ENCODE results near the gene LUZP1. TPM values are rescaled to one million over a fixed set of nuclear protein-coding genes. Genes with fewer than 3 reads are reported as not detected.

LUZP1 gene
- total RNA-seq, 2 donors from 2014 or later: 4.6 to 8.0 TPM

DNA sequence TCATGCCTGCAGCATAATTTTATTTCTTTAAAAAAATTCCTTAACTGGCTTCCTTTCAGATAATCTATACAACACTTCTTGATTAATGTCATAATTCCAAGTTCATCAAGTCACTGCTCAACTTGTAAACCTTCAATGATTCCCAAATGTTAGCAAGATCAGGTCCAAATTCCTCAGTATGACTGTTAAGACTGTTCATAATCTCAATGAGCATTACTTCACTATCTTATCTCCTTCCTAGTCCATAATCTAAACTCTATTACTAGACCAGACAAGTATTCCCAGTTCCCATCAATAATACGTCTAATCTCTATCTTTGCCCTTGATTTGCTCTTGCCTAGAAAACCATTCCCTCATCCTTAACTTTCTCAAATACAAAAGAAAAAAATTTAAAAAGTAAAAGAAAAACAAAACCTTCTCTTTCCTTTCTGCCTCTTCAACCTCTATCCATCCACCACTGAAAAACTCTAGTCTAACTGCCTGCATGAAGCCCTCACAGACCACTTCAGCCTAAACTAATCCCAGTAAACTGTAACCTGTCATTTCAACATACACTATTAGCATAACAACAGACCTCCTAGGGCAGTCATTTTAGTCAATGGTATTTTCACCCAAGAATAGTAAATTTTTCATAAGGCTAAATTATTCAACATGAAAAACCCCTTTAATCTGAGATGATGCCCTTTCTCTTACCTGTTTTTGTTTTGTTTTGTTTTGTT lies 15.5 kb downstream of the LUZP1 start:
- Histone ChIP-seq H3K27me3 (no peaks in the 10 kb centered on the region), H3K27ac (no peak overlapping the region), H3K9me3 (no peaks in the 10 kb centered on the region), H3K36me3 (replicated peaks in 1 of 2; ENCODE audit: insufficient read depth in 1 of 2, low read depth in 2 of 2) (no peaks in the 10 kb centered on the region), H3K4me1 (peaks cover 6% of the 10 kb centered on the region), H3K4me3 (no peak overlapping the region)
- DNase-seq (no peak), ATAC-seq (no peak)
- TF ChIP-seq POLR2A (IDR thresholded peaks at IDR 0.05): no peak
- TF ChIP-seq, protein P1, sequence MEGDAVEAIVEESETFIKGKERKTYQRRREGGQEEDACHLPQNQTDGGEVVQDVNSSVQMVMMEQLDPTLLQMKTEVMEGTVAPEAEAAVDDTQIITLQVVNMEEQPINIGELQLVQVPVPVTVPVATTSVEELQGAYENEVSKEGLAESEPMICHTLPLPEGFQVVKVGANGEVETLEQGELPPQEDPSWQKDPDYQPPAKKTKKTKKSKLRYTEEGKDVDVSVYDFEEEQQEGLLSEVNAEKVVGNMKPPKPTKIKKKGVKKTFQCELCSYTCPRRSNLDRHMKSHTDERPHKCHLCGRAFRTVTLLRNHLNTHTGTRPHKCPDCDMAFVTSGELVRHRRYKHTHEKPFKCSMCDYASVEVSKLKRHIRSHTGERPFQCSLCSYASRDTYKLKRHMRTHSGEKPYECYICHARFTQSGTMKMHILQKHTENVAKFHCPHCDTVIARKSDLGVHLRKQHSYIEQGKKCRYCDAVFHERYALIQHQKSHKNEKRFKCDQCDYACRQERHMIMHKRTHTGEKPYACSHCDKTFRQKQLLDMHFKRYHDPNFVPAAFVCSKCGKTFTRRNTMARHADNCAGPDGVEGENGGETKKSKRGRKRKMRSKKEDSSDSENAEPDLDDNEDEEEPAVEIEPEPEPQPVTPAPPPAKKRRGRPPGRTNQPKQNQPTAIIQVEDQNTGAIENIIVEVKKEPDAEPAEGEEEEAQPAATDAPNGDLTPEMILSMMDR (IDR thresholded peaks at IDR 0.05): no peak
- WGBS, 2 donors: 18 to 32% methylated on average over 1 of the region's 1 CpG
- intact Hi-C loops (cut with DNase I): no loop called here

DNA sequence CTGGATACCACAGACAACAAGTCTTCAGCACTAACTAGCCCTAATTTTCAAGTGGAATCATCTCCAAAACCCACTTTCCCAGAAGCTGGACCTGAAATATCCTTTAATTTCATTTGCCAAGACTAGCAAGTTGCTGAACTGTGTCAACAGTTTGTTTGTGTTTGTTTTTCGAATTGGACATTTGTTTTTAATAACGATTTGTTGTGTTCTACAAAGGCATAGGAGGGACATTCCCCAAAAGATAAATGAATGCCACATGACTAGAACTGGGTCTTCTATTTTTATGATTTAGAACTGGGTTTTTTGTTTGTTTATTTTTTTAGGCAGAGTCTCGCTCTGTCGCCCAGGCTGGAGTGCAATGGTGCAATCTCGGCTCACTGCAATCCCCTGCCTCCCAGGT lies 17.9 kb downstream of the LUZP1 start:
- H3K27ac ChIP-seq: no peak overlapping the region
- no peaks in the 10 kb centered on the region for H3K9me3 ChIP-seq
- DNase-seq (no peak), ATAC-seq (no peak)
- peaks cover 6% of the 10 kb centered on the region for H3K4me1 ChIP-seq
- TF ChIP-seq, protein P1 (IDR thresholded peaks at IDR 0.05): no peak
- no peak for TF ChIP-seq POLR2A (IDR thresholded peaks at IDR 0.05)
- H3K4me3 ChIP-seq: no peak overlapping the region
- 81 to 83% methylated on average over 5 of the region's 5 CpGs for WGBS, 2 donors
- H3K27me3 ChIP-seq: no peaks in the 10 kb centered on the region
- no peaks in the 10 kb centered on the region for H3K36me3 ChIP-seq (replicated peaks in 1 of 2; ENCODE audit: insufficient read depth in 1 of 2, low read depth in 2 of 2)
- intact Hi-C loops (cut with DNase I): no loop called here

GRCh38 chr1:23150125-23150524 lies 18.5 kb downstream of the LUZP1 start:
- intact Hi-C loops (cut with DNase I): no loop called here
- Histone ChIP-seq H3K36me3 (replicated peaks in 1 of 2; ENCODE audit: insufficient read depth in 1 of 2, low read depth in 2 of 2) (no peaks in the 10 kb centered on the region), H3K27me3 (no peaks in the 10 kb centered on the region), H3K4me1 (peaks cover 6% of the 10 kb centered on the region), H3K9me3 (no peaks in the 10 kb centered on the region), H3K27ac (no peak overlapping the region), H3K4me3 (no peak overlapping the region)
- TF ChIP-seq, protein P1 (IDR thresholded peaks at IDR 0.05): no peak
- TF ChIP-seq POLR2A (IDR thresholded peaks at IDR 0.05): no peak
- no peak for DNase-seq
- WGBS, 2 donors: 78 to 88% methylated on average over 2 of the region's 2 CpGs
- no peak for ATAC-seq

DNA sequence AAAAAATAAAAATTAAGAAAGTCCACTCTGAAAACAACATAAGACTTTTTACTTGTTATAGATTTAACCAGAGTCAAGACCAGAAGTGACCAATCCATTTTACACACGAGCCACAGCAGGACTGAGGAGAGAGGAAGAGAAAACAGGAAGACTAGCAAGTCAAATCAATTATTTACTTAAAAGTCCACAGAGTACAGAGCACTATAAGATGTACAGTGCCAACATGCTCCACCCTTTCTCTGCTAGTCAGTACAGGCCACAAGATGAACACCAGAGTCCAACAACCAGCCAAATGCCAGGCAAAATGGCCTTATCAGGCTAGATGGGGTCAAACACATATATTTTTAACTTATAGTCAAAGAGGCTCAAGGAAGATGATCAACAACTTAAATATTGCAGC lies 19.5 kb downstream of the LUZP1 start:
- Histone ChIP-seq H3K9me3 (no peaks in the 10 kb centered on the region), H3K27ac (no peak overlapping the region), H3K4me3 (no peak overlapping the region), H3K36me3 (replicated peaks in 1 of 2; ENCODE audit: insufficient read depth in 1 of 2, low read depth in 2 of 2) (no peaks in the 10 kb centered on the region), H3K4me1 (peaks cover 6% of the 10 kb centered on the region), H3K27me3 (no peaks in the 10 kb centered on the region)
- DNase-seq (no peak), ATAC-seq (no peak)
- intact Hi-C loops (cut with DNase I): no loop called here
- WGBS, 2 donors: 12 to 25% methylated on average over 1 of the region's 1 CpG
- no peak for TF ChIP-seq POLR2A (IDR thresholded peaks at IDR 0.05)
- TF ChIP-seq, protein P1 (IDR thresholded peaks at IDR 0.05): no peak

- TF ChIP-seq POLR2A (IDR thresholded peaks at IDR 0.05): no peak
- TF ChIP-seq, protein P1 (IDR thresholded peaks at IDR 0.05): no peak
- Histone ChIP-seq H3K36me3 (replicated peaks in 1 of 2; ENCODE audit: insufficient read depth in 1 of 2, low read depth in 2 of 2) (no peaks in the 10 kb centered on the region), H3K9me3 (no peaks in the 10 kb centered on the region), H3K4me1 (peaks cover 6% of the 10 kb centered on the region), H3K27me3 (no peaks in the 10 kb centered on the region), H3K4me3 (no peak overlapping the region), H3K27ac (no peak overlapping the region)
- ATAC-seq (no peak), DNase-seq (no peak)
- intact Hi-C loops (cut with DNase I): no loop called here
- WGBS, 2 donors: 66 to 69% methylated on average over 4 of the region's 4 CpGs
These were observed 20.6 kb downstream of the LUZP1 start for GRCh38 chr1:23148084-23148483.
